CD8-positive, alpha-beta memory T cell (primary cell): ENCODE data around the gene KRTAP1-5. TPM values are rescaled to one million over a fixed set of nuclear protein-coding genes. Genes with fewer than 3 reads are reported as not detected.

Source experiments
- CTCF ChIA-PET: fragments of 350-600 bp; sonication (Branson Sonifier 250); formaldehyde crosslinking; loops from one replicate; lab custom pipeline; 2021; ENCODE audit warnings: antibody characterized with exemption; lab: Charles Lee
- POLR2A ChIA-PET: fragments of 350-600 bp; sonication (Branson Sonifier 250); formaldehyde crosslinking; loops from one replicate; lab custom pipeline; 2021; ENCODE audit warnings: antibody characterized with exemption; lab: Charles Lee
- DNase-seq, 5 donors: peaks; one replicate each; pipeline versions ENCODE4 v3.0.0 to v3.0.0-alpha.2; 2020 to 2022; ENCODE audit warnings: mixed read lengths in 1 of 5
- H3K27ac ChIP-seq: one replicate; pipeline ENCODE4 v1.7.0; 2013; ENCODE audit warnings: low read depth, mild to moderate bottlenecking, low read length, moderate library complexity
- H3K27me3 ChIP-seq: 2 replicates; pipeline ENCODE4 v1.7.0; 2013; ENCODE audit warnings: low read length, mild to moderate bottlenecking; ENCODE audit not compliant: insufficient read depth, poor library complexity, severe bottlenecking
- H3K36me3 ChIP-seq: 2 replicates; pipeline ENCODE4 v1.7.0; 2013; ENCODE audit warnings: mild to moderate bottlenecking, low read length, moderate library complexity; ENCODE audit not compliant: insufficient read depth
- H3K4me1 ChIP-seq: 2 replicates; pipeline ENCODE4 v1.7.0; 2013; ENCODE audit warnings: mild to moderate bottlenecking, low read length, moderate library complexity; ENCODE audit not compliant: insufficient read depth
- H3K4me3 ChIP-seq: 2 replicates; pipeline ENCODE4 v1.7.0; 2013; ENCODE audit warnings: mild to moderate bottlenecking, low read length
- H3K9me3 ChIP-seq: 2 replicates; pipeline ENCODE4 v1.7.0; 2013; ENCODE audit warnings: mild to moderate bottlenecking, low read length
- H3K27ac Mint-ChIP-seq, 8 donors: one replicate each; pipeline ENCODE4 v1.8.0; 2020 to 2021; ENCODE audit warnings: mixed read lengths in 8 of 8, mild to moderate bottlenecking in 6 of 8, inconsistent platforms in 3 of 8, moderate library complexity in 3 of 8
- H3K27me3 Mint-ChIP-seq, 2 donors: one replicate each; pipeline ENCODE4 v1.8.0; 2020 to 2021; ENCODE audit warnings: mixed read lengths in 2 of 2, mild to moderate bottlenecking in 1 of 2, moderate library complexity in 1 of 2
- H3K36me3 Mint-ChIP-seq, 3 donors: one replicate each; pipeline ENCODE4 v1.8.0; 2020 to 2021; ENCODE audit warnings: mixed read lengths in 3 of 3, inconsistent platforms in 1 of 3, mild to moderate bottlenecking in 1 of 3
- H3K4me1 Mint-ChIP-seq, 3 donors: one replicate each; pipeline ENCODE4 v1.8.0; 2020 to 2021; ENCODE audit warnings: mixed read lengths in 3 of 3, inconsistent platforms in 1 of 3, mild to moderate bottlenecking in 1 of 3
- H3K4me3 Mint-ChIP-seq, 7 donors: one replicate each; pipeline ENCODE4 v1.8.0; 2020 to 2021; ENCODE audit warnings: mixed read lengths in 7 of 7, mild to moderate bottlenecking in 6 of 7, moderate library complexity in 4 of 7, inconsistent platforms in 2 of 7
- H3K9me3 Mint-ChIP-seq, 5 donors: one replicate each; pipeline ENCODE4 v1.8.0; 2020 to 2022; ENCODE audit warnings: mixed read lengths in 5 of 5, mild to moderate bottlenecking in 3 of 5, moderate library complexity in 2 of 5, inconsistent platforms in 1 of 5
- polyA plus RNA-seq: library from polyadenylated mRNA; unstranded; fragments of 300-500 nt; fragmentation: Illumina TruSeq; gene quantifications from one replicate; pipeline ENCODE4 v1.2.3, GENCODE V29; 2021
- total RNA-seq, 2 experiments: library from RNA; stranded (reverse); gene quantifications; one replicate each; pipeline ENCODE4 v1.2.3, GENCODE V29; 2021

KRTAP1-5 gene
- total and polyA plus RNA-seq, 3 experiments from 2014 or later = not detected

DNA sequence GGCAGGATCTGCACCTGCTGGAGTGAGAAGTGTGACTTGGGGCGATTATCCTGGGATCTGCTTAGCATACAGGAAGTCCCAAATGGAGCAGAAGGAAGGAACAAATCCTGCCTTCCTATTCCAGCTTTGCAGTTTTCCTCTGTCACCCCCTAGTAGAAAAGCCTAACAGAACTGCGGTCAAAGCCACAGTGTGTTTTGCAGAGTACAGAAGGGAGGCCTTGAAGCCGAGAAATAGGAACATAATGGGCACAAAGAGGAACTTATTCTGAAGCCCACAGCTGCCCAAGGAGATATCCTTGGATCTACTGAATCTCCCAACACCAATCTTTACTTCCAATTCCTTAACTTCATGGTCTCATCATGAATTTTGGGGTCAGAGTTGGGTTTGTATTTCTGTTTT is 8.5 kb downstream of the KRTAP1-5 start:
- CTCF ChIA-PET = no interaction called here
- POLR2A ChIA-PET = no interaction called here
- H3K36me3 Mint-ChIP-seq = peaks cover 0 to 12% (median 2%) of the 10 kb centered on the region in 3 donors

DNA sequence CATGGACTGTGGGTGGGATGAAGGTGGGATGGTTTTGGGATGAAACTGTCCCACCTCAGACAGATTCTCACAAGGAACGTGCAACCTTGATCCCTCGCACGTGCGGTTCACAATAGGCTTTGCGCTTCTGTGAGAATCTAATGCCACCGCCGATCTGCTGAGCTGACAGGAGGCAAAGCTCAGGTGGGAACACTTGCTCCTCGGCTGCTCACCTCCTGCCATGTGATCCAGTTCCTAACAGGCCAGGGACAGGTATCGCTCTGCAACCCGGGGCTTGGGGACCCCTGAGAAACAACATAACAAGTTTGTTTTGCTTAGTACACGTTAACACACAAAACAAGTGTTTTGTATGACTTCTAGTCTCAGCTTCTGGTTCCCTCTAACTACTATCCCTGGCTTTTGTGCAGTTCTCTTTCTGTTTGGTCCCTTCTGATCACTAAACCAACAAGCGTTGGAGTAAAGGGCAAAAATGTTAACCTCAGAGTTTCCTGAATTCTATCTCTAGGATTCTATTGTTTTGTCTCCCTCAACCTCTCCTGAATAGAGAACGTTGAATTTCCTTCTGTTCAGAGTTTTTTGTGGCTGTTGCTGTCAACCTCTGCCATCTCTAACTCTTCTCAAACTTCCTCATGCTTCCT is 10.3 kb downstream of the KRTAP1-5 start:
- CTCF ChIA-PET = no interaction called here
- H3K27me3 ChIP-seq = no peaks in the 10 kb centered on the region
- no peak overlapping the region for H3K4me3 ChIP-seq
- no peaks in the 10 kb centered on the region for H3K9me3 ChIP-seq
- Mint-ChIP-seq H3K27ac (peak overlapping the region in 1 of 8 donors; percentile 5), H3K4me3 (no peak overlapping the region), H3K36me3 (peaks cover 0 to 6% (median 2%) of the 10 kb centered on the region in 3 donors), H3K9me3 (no peaks in the 10 kb centered on the region), H3K4me1 (no peaks in the 10 kb centered on the region), H3K27me3 (peaks cover 0 to 25% of the 10 kb centered on the region in 2 donors)
- H3K27ac ChIP-seq = no peak overlapping the region
- POLR2A ChIA-PET = no interaction called here
- no peak for DNase-seq
- H3K4me1 ChIP-seq = no peaks in the 10 kb centered on the region
- no peaks in the 10 kb centered on the region for H3K36me3 ChIP-seq

More for the DNA sequence above, 8.5 kb downstream of the KRTAP1-5 start:
- Histone ChIP-seq H3K27ac (no peak overlapping the region), H3K4me1 (no peaks in the 10 kb centered on the region), H3K36me3 (no peaks in the 10 kb centered on the region), H3K27me3 (no peaks in the 10 kb centered on the region), H3K4me3 (no peak overlapping the region), H3K9me3 (no peaks in the 10 kb centered on the region)
- Mint-ChIP-seq H3K4me3 (no peak overlapping the region), H3K4me1 (no peaks in the 10 kb centered on the region), H3K27ac (no peak overlapping the region), H3K27me3 (peaks cover 3 to 36% of the 10 kb centered on the region in 2 donors), H3K9me3 (no peaks in the 10 kb centered on the region)
- DNase-seq = no peak

DNA sequence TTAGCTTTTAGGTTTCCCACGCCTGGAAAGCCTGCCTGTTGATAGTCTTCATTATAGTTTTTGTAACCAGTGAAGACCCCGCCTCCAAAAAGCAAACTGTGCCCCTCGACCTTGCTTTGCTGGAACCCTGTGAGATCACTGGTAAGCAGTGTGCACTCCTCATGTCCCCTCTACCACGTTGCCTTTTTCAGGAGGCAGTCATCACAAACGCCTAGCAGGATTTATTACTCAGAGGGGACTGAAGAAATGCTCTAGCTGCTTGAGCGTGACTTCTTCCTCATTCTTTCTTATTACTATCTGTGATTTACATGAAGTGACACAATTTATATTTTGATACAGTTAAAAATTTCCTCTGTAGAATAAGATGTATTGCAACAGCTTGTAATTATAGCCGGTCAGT is 11.6 kb downstream of the KRTAP1-5 start:
- Histone ChIP-seq H3K4me3 (no peak overlapping the region), H3K27me3 (no peaks in the 10 kb centered on the region), H3K36me3 (no peaks in the 10 kb centered on the region), H3K4me1 (no peaks in the 10 kb centered on the region), H3K9me3 (no peaks in the 10 kb centered on the region), H3K27ac (no peak overlapping the region)
- Mint-ChIP-seq H3K4me3 (no peak overlapping the region), H3K27ac (no peak overlapping the region), H3K4me1 (no peaks in the 10 kb centered on the region), H3K9me3 (no peaks in the 10 kb centered on the region), H3K27me3 (peaks cover 0 to 18% of the 10 kb centered on the region in 2 donors), H3K36me3 (peaks cover 0 to 2% (median 0%) of the 10 kb centered on the region in 3 donors)
- POLR2A ChIA-PET = no interaction called here
- no peak for DNase-seq
- CTCF ChIA-PET = no interaction called here

DNA sequence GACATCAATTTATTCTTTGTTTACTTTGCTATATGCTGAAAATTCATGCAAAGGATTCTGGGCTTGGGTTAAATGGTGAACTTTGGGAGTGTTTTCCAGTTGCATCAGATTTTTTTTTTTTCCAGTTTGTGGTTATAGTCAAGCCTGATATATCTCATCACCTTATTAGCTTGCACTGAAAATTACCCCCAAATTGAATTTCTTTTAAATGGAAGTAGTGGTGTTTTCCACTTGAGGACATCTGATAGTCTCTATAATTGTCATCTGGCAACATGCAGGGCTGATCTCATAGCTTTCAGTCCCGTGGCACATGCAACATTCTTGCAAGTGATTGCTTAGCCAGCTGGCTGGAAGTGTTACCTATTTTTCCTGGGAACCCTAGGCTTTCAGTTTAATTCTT is 13.4 kb downstream of the KRTAP1-5 start:
- DNase-seq = no peak
- POLR2A ChIA-PET = no interaction called here

DNA sequence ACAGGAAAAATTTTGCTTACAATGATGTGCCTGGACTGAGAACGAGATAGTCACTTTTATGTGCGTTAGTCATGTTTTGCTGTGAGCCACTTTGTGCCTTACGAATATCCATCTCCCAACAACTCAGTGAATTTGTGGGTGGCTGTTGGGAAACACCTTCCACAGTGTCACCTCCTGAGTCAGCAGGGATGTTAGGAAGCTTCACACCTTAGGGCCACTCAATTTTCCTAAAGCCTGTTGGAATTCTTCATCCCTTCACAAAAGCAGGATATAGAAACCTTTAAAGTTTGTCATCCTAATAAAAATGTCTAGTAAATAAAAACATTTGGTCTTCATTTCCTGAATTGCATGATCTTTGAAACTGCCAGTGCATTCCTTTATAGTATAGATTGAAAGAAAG is 13.8 kb downstream of the KRTAP1-5 start:
- Histone ChIP-seq H3K9me3 (no peaks in the 10 kb centered on the region), H3K4me1 (no peaks in the 10 kb centered on the region), H3K4me3 (no peak overlapping the region), H3K27me3 (peaks cover 4% of the 10 kb centered on the region), H3K27ac (no peak overlapping the region), H3K36me3 (no peaks in the 10 kb centered on the region)
- H3K9me3 Mint-ChIP-seq = no peaks in the 10 kb centered on the region
- H3K36me3 Mint-ChIP-seq = no peaks in the 10 kb centered on the region
- H3K4me3 Mint-ChIP-seq = no peak overlapping the region
- ChIA-PET POLR2A (no interaction called here), CTCF (no interaction called here)
- no peak for DNase-seq
- no peak overlapping the region for H3K27ac Mint-ChIP-seq
- no peaks in the 10 kb centered on the region for H3K4me1 Mint-ChIP-seq
- H3K27me3 Mint-ChIP-seq = peaks cover 2 to 18% of the 10 kb centered on the region in 2 donors

More for the DNA sequence above, 13.4 kb downstream of the KRTAP1-5 start:
- H3K36me3 Mint-ChIP-seq = peaks cover 0 to 2% (median 0%) of the 10 kb centered on the region in 3 donors
- H3K4me3 ChIP-seq = no peak overlapping the region
- no peaks in the 10 kb centered on the region for H3K9me3 Mint-ChIP-seq
- H3K36me3 ChIP-seq = no peaks in the 10 kb centered on the region
- H3K27me3 ChIP-seq = peaks cover 4% of the 10 kb centered on the region
- no peaks in the 10 kb centered on the region for H3K4me1 ChIP-seq
- H3K27me3 Mint-ChIP-seq = peaks cover 2 to 18% of the 10 kb centered on the region in 2 donors
- CTCF ChIA-PET = no interaction called here
- H3K4me3 Mint-ChIP-seq = no peak overlapping the region
- H3K27ac Mint-ChIP-seq = no peak overlapping the region
- no peaks in the 10 kb centered on the region for H3K9me3 ChIP-seq
- H3K4me1 Mint-ChIP-seq = no peaks in the 10 kb centered on the region
- H3K27ac ChIP-seq = no peak overlapping the region

DNA sequence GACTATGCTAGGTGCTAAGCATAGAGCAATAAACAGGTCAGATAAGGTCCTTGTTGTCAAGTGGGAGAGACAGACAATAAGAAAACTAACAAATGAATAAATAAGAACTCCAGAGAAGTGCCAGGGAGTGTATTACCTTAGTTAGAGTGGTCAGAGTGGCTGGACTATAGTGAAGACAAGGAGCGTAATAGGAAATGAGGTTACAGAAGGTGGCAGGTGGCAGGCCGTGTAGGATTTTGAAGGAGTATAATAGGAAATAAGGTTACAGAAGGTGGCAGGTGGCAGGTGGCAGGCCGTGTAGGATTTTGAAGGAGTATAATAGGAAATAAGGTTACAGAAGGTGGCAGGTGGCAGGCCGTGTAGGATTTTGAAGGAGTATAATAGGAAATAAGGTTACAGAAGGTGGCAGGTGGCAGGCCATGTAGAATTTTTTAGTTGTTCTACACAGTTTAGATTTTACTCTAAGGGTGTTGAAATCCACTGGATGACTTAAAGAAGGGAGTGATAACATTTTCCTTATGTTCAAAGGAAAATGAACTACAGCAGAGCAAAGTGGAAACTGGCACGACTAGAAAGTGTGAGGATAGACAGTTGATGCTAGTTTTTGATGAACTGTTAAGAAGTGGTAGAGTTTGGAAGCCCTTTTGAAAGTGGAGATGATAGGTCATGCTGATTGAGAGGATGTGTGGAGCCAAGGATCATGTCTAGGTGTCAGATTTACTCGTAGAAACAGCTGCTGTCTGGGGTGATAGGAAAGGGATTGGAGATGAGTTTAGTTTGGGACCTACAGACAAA is 14.5 kb downstream of the KRTAP1-5 start:
- Histone ChIP-seq H3K27me3 (peaks cover 4% of the 10 kb centered on the region), H3K36me3 (no peaks in the 10 kb centered on the region), H3K27ac (no peak overlapping the region), H3K4me1 (no peaks in the 10 kb centered on the region), H3K9me3 (no peaks in the 10 kb centered on the region), H3K4me3 (no peak overlapping the region)
- H3K9me3 Mint-ChIP-seq = no peaks in the 10 kb centered on the region
- ChIA-PET POLR2A (no interaction called here), CTCF (no interaction called here)
- H3K36me3 Mint-ChIP-seq = no peaks in the 10 kb centered on the region
- H3K27ac Mint-ChIP-seq = no peak overlapping the region
- H3K4me1 Mint-ChIP-seq = no peaks in the 10 kb centered on the region
- H3K27me3 Mint-ChIP-seq = peaks cover 3 to 15% of the 10 kb centered on the region in 2 donors
- H3K4me3 Mint-ChIP-seq = no peak overlapping the region
- DNase-seq = no peak

DNA sequence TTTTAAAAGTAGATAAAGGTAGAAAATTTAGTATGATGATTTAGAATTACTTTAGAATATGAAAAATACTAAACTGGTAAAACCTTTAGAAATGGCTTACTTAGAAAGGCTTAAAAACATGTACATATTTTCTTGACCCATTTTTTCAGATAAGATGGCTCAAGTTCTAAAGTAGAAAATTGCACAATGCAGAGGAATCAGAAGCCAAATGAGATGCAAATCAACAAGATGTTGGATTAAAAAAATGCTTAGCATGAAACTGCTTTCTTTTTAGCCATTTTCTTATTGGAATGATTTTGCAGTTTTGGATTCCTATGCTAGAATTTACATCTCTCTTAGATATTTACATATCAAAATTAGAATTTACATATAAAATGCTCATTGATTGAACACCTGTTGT is 16.6 kb downstream of the KRTAP1-5 start:
- H3K4me3 ChIP-seq = no peak overlapping the region
- H3K4me1 Mint-ChIP-seq = no peaks in the 10 kb centered on the region
- H3K4me3 Mint-ChIP-seq = no peak overlapping the region
- H3K27me3 ChIP-seq = peaks cover 4% of the 10 kb centered on the region
- POLR2A ChIA-PET = no interaction called here
- H3K36me3 Mint-ChIP-seq = no peaks in the 10 kb centered on the region
- peaks cover 3 to 13% of the 10 kb centered on the region in 2 donors for H3K27me3 Mint-ChIP-seq
- no peaks in the 10 kb centered on the region for H3K9me3 ChIP-seq
- H3K27ac ChIP-seq = no peak overlapping the region
- CTCF ChIA-PET = no interaction called here
- no peaks in the 10 kb centered on the region for H3K36me3 ChIP-seq
- no peak overlapping the region for H3K27ac Mint-ChIP-seq
- no peaks in the 10 kb centered on the region for H3K4me1 ChIP-seq
- no peaks in the 10 kb centered on the region for H3K9me3 Mint-ChIP-seq
- DNase-seq = no peak

DNA sequence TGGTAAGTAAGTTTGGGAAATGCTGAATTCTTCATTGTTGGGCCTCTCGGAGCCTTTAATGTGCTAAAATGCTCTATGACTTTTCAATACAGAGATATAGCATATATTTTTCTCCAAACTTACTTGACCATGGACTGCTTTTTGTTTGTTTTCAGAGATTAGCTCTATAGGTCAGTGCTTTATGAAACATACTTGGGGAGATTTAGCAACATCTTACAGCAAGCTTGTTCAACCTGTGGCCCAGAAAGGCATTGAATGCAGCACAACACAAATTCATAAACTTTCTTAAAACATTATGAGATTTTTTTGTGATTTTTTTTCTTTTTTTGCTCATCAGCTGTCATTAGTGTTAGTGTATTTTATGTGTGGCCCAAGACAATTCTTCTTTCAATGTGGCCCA is 17.1 kb downstream of the KRTAP1-5 start:
- no peaks in the 10 kb centered on the region for H3K9me3 Mint-ChIP-seq
- H3K27me3 Mint-ChIP-seq = peaks cover 3 to 11% of the 10 kb centered on the region in 2 donors
- no peak overlapping the region for H3K4me3 Mint-ChIP-seq
- no peak for DNase-seq
- H3K4me1 Mint-ChIP-seq = no peaks in the 10 kb centered on the region
- H3K36me3 Mint-ChIP-seq = no peaks in the 10 kb centered on the region
- no peaks in the 10 kb centered on the region for H3K9me3 ChIP-seq
- H3K4me3 ChIP-seq = no peak overlapping the region
- no peaks in the 10 kb centered on the region for H3K4me1 ChIP-seq
- no peak overlapping the region for H3K27ac Mint-ChIP-seq
- CTCF ChIA-PET = interaction anchor here (0.9 kb wide), 1 partner anchor 12 kb away, joined by 3 read pairs; no protein-coding TSS in a partner anchor
- POLR2A ChIA-PET = no interaction called here
- H3K36me3 ChIP-seq = no peaks in the 10 kb centered on the region
- H3K27me3 ChIP-seq = peaks cover 4% of the 10 kb centered on the region
- no peak overlapping the region for H3K27ac ChIP-seq
